LNCAP (cell line): ENCODE results near the gene MGRN1.

ENCODE experiments used
- CTCF ChIP-seq: fragments of 450-650 bp; IDR thresholded peaks from 2 replicates; pipeline ENCODE4 v1.5.1; 2017; ENCODE audit warnings: mild to moderate bottlenecking

The MGRN1 gene

GRCh38 chr16:4652561-4652960 is 27.9 kb downstream of the MGRN1 start:
- TF ChIP-seq CTCF = no peak

- no peak for TF ChIP-seq CTCF
Observed at GRCh38 chr16:4654011-4654963, 29.7 kb downstream of the MGRN1 start.

GRCh38 chr16:4654964-4655590 is 30.5 kb downstream of the MGRN1 start:
- no peak for TF ChIP-seq CTCF

GRCh38 chr16:4655801-4656200 is 31.2 kb downstream of the MGRN1 start:
- no peak for TF ChIP-seq CTCF

GRCh38 chr16:4656221-4656620 is 31.6 kb downstream of the MGRN1 start:
- TF ChIP-seq CTCF = no peak

- no peak for TF ChIP-seq CTCF
Observed at GRCh38 chr16:4656695-4657686, 32.4 kb downstream of the MGRN1 start.
